Ovary (tissue), 3 donors: Measurements from ENCODE around the gene CARS2.

Source experiments
- CTCF ChIP-seq, 3 donors: fragments of 450-650 bp in 2 of 3; fragments of 200-600 bp in 1 of 3; IDR thresholded peaks; one replicate each; pipeline versions ENCODE4 v1.5.1 to v1.8.0; 2016 to 2022; ENCODE audit warnings: antibody characterized with exemption in 3 of 3, mild to moderate bottlenecking in 1 of 3
- POLR2A ChIP-seq: fragments of 450-650 bp; IDR thresholded peaks from one replicate; pipeline ENCODE4 v1.6.1; 2017; ENCODE audit warnings: antibody characterized with exemption, mild to moderate bottlenecking, moderate library complexity
- donor health status: DM: no; HTN: no; CAD: no.

GRCh38 chr13:110677731-110678545, 28.0 kb downstream of the CARS2 start:
- no peak for TF ChIP-seq CTCF (IDR thresholded peaks at IDR 0.05)
- TF ChIP-seq POLR2A = no peak
